Measurements from ENCODE around the gene CBL. TPM values are rescaled to one million over a fixed set of nuclear protein-coding genes. Genes with fewer than 3 reads are reported as not detected.

The CBL gene
- total and polyA plus RNA-seq, 10 of the 15 experiments (the other 5 are each of a cell fraction or from before 2014, with no cell fraction given): 3.9 to 27.1 (median 9.5) TPM

- TF ChIP-seq NFIC (IDR thresholded peaks at IDR 0.05; ENCODE audit: low read depth, low read length) (no peak), FOXM1 (IDR thresholded peaks at IDR 0.05; ENCODE audit: low read depth, low read length) (no peak)
These were observed 3.0 kb downstream of the CBL start (continued) for GRCh38 chr11:119209186-119209585.

GRCh38 chr11:119210050-119210449 lies 3.9 kb downstream of the CBL start:
- 75% methylated on average over 3 of the region's 3 CpGs for WGBS (ENCODE audit: insufficient coverage, insufficient replicate concordance, low lambda C conversion rate, missing lambda C conversion rate)
- H3K9ac ChIP-seq (ENCODE audit: control insufficient read depth, insufficient read depth, low read length): peak overlapping the region; percentile 15; the same call in 1 of the 2 replicates
- ChIA-PET RAD21 (ENCODE audit: unreplicated experiment) (interaction anchor here (1.0 to 1.8 kb wide), 3 partner anchors 50 to 128 kb away, joined by 3 to 7 read pairs (median 3); no protein-coding TSS in a partner anchor), POLR2A (interaction anchor here (0.7 to 1.2 kb wide), 5 partner anchors 21 to 103 kb away, joined by 3 to 6 read pairs (median 3); partner anchors contain the start of gene C2CD2L), SMC1A (ENCODE audit: uncharacterized antibody, unreplicated experiment) (interaction anchor here (0.7 to 2.0 kb wide), 6 partner anchors 49 to 114 kb away, joined by 3 to 9 read pairs (median 3); no protein-coding TSS in a partner anchor), CTCF (interaction anchor here (0.6 to 2.6 kb wide), 10 partner anchors 12 to 955 kb away, joined by 3 to 14 read pairs (median 5); no protein-coding TSS in a partner anchor)
- intact Hi-C loops (cut with micrococcal nuclease; ENCODE audit: unreplicated experiment) (no loop called here), in situ Hi-C loops (cut with MboI) (no loop called here)
- peaks cover 3% of the 10 kb centered on the region for H4K20me1 ChIP-seq (ENCODE audit: control insufficient read depth, insufficient read depth)
- H3K4me1 ChIP-seq (ENCODE audit: control insufficient read depth, insufficient read depth, low read length): peaks cover 8% of the 10 kb centered on the region
- no TSS peak for BruUV-seq (replicated peaks)
- ATAC-seq (no peak), DNase-seq (ENCODE audit: low read depth, low spot score) (no peak), FAIRE-seq (no peak)
- H3K27ac ChIP-seq (ENCODE audit: control insufficient read depth, insufficient read depth): peak overlapping the region; percentile 18; the same call in 1 of the 2 replicates
- H2AFZ ChIP-seq (ENCODE audit: control insufficient read depth, low read depth, low read length): no peak overlapping the region
- peak overlapping the region; percentile 15; the same call in 1 of the 2 replicates for H3K4me3 ChIP-seq
- no peaks in the 10 kb centered on the region; the same call in 2 of the 3 replicates for H3K9me3 ChIP-seq (replicated peaks; ENCODE audit: control insufficient read depth, insufficient read depth, low read length)
- peak overlapping the region; percentile 31 for H3K4me2 ChIP-seq (ENCODE audit: control insufficient read depth, insufficient read depth)
- H3K79me2 ChIP-seq (ENCODE audit: control insufficient read depth, insufficient read depth, low read length): peaks cover 77% of the 10 kb centered on the region
- H3K27me3 ChIP-seq (replicated peaks in 1 of 2; ENCODE audit: control insufficient read depth in 2 of 2, insufficient read depth in 2 of 2, low read length in 1 of 2): no peaks in the 10 kb centered on the region
- H3K36me3 ChIP-seq (ENCODE audit: control insufficient read depth in 2 of 2, insufficient read depth in 2 of 2, low read length in 1 of 2): no peaks in the 10 kb centered on the region
- TF ChIP-seq IKZF2 (IDR thresholded peaks at IDR 0.05): no peak
- no peak for TF ChIP-seq RAD21 (IDR thresholded peaks at IDR 0.05; ENCODE audit: insufficient read depth, low read depth, low read length)
- no peak for TF ChIP-seq HCFC1 (IDR thresholded peaks at IDR 0.05; ENCODE audit: low read length)
- TF ChIP-seq ZZZ3 (IDR thresholded peaks at IDR 0.05; ENCODE audit: control insufficient read depth, insufficient read length, low read depth): no peak
- TF ChIP-seq IRF4 (IDR thresholded peaks at IDR 0.05; ENCODE audit: low read depth, low read length): no peak
- TF ChIP-seq MXI1 (IDR thresholded peaks at IDR 0.05; ENCODE audit: low read depth, low read length): no peak
- TF ChIP-seq, protein P1, sequence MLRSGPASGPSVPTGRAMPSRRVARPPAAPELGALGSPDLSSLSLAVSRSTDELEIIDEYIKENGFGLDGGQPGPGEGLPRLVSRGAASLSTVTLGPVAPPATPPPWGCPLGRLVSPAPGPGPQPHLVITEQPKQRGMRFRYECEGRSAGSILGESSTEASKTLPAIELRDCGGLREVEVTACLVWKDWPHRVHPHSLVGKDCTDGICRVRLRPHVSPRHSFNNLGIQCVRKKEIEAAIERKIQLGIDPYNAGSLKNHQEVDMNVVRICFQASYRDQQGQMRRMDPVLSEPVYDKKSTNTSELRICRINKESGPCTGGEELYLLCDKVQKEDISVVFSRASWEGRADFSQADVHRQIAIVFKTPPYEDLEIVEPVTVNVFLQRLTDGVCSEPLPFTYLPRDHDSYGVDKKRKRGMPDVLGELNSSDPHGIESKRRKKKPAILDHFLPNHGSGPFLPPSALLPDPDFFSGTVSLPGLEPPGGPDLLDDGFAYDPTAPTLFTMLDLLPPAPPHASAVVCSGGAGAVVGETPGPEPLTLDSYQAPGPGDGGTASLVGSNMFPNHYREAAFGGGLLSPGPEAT (IDR thresholded peaks at IDR 0.05; ENCODE audit: low read depth): no peak
- no peak for TF ChIP-seq SPI1 (IDR thresholded peaks at IDR 0.05; ENCODE audit: borderline replicate concordance, insufficient read depth, low read depth, low read length)
- no peak for TF ChIP-seq CUX1 (IDR thresholded peaks at IDR 0.05; ENCODE audit: insufficient replicate concordance, low read depth, low read length)
- no peak for TF ChIP-seq CTCF (IDR thresholded peaks at IDR 0.05 in 2 of 3, conservative IDR thresholded peaks at IDR 0.05 in 1 of 3; ENCODE audit: control insufficient read depth in 2 of 3, extremely low read depth in 1 of 3, insufficient read depth in 1 of 3, low read depth in 3 of 3, low read length in 3 of 3)
- TF ChIP-seq NFIC (IDR thresholded peaks at IDR 0.05; ENCODE audit: low read depth, low read length): no peak
- TF ChIP-seq ZNF207 (IDR thresholded peaks at IDR 0.05; ENCODE audit: borderline replicate concordance): no peak

All from GM12878 (cell line).